Osteoblast (primary cell): ENCODE results near the gene MRE11. TPM values are rescaled to one million over a fixed set of nuclear protein-coding genes. Genes with fewer than 3 reads are reported as not detected.
A peak's percentile ranks its signal among the peaks of the same experiment; 100 is the strongest.

Experiments
- DNase-seq: peaks from one replicate; pipeline ENCODE4 v3.0.0; 2011; ENCODE audit warnings: low spot score, mixed read lengths; ENCODE audit not compliant: insufficient read length; ENCODE audit errors: missing footprints
- H2AFZ ChIP-seq: 2 replicates; pipeline ENCODE4 v1.6.0; 2011; ENCODE audit warnings: mild to moderate bottlenecking, low read length
- H3K27ac ChIP-seq: 2 replicates; pipeline ENCODE4 v1.5.1; 2011; ENCODE audit warnings: mild to moderate bottlenecking, low read depth, low read length, moderate library complexity
- H3K27me3 ChIP-seq: 2 replicates; pipeline ENCODE4 v1.6.0; 2012; ENCODE audit warnings: mild to moderate bottlenecking, control low read depth, inconsistent platforms, low read length, moderate library complexity; ENCODE audit not compliant: insufficient read depth
- H3K36me3 ChIP-seq: 2 replicates; pipeline ENCODE4 v1.5.1; 2011; ENCODE audit warnings: mild to moderate bottlenecking, low read length, control low read depth, moderate library complexity; ENCODE audit not compliant: insufficient read depth
- H3K4me1 ChIP-seq: 2 replicates; pipeline ENCODE4 v1.5.1; 2011; ENCODE audit warnings: mild to moderate bottlenecking, low read length, control low read depth, moderate library complexity; ENCODE audit not compliant: insufficient read depth
- H3K4me2 ChIP-seq: 2 replicates; pipeline ENCODE4 v1.6.0; 2011; ENCODE audit warnings: mild to moderate bottlenecking, low read length; ENCODE audit not compliant: insufficient read depth
- H3K4me3 ChIP-seq: fragments of 200-600 bp; sonication (generic); 3 replicates; pipeline ENCODE4 v1.5.1; 2012; ENCODE audit warnings: mild to moderate bottlenecking, low read length, inconsistent platforms; ENCODE audit not compliant: insufficient read depth
- H3K79me2 ChIP-seq: 2 replicates; pipeline ENCODE4 v1.6.0; 2012; ENCODE audit warnings: mild to moderate bottlenecking, low read length, control low read depth, inconsistent platforms; ENCODE audit not compliant: insufficient read depth
- H3K9me3 ChIP-seq: 2 replicates; pipeline ENCODE4 v1.5.1; 2011; ENCODE audit warnings: low read depth, low read length, control low read depth
- H4K20me1 ChIP-seq: 2 replicates; pipeline ENCODE4 v1.6.0; 2012; ENCODE audit warnings: mild to moderate bottlenecking, low read length, control low read depth; ENCODE audit not compliant: insufficient read depth
- CTCF ChIP-seq: IDR thresholded peaks from 2 replicates; pipeline ENCODE4 v1.5.1; 2011; ENCODE audit warnings: mild to moderate bottlenecking, low read depth, low read length, moderate library complexity; ENCODE audit errors: extremely low read depth
- total RNA-seq: library from RNA; depleted of rRNA; stranded (reverse); fragments of >200 nt; gene quantifications from 2 replicates; pipeline ENCODE4 v1.2.3, GENCODE V29; 2012

Gene MRE11
- total RNA-seq, 1 donor = 10.1 TPM

GRCh38 chr11:94504689-94505293 is 11.1 kb upstream of the MRE11 start:
- peak; percentile 76 for TF ChIP-seq CTCF
- H3K27me3 ChIP-seq = no peaks in the 10 kb centered on the region
- H4K20me1 ChIP-seq = no peaks in the 10 kb centered on the region
- H2AFZ ChIP-seq = no peak overlapping the region
- no peaks in the 10 kb centered on the region for H3K4me1 ChIP-seq
- no peak overlapping the region for H3K4me2 ChIP-seq
- H3K79me2 ChIP-seq = no peaks in the 10 kb centered on the region
- no peak overlapping the region for H3K27ac ChIP-seq
- H3K36me3 ChIP-seq = no peaks in the 10 kb centered on the region
- no peak overlapping the region for H3K4me3 ChIP-seq
- peak; percentile 86 for DNase-seq
- H3K9me3 ChIP-seq = no peaks in the 10 kb centered on the region

- DNase-seq = no peak
- H4K20me1 ChIP-seq = no peaks in the 10 kb centered on the region
- no peaks in the 10 kb centered on the region for H3K9me3 ChIP-seq
- H2AFZ ChIP-seq = no peak overlapping the region
- H3K4me1 ChIP-seq = no peaks in the 10 kb centered on the region
- H3K4me2 ChIP-seq = no peak overlapping the region
- H3K36me3 ChIP-seq = peaks cover 23% of the 10 kb centered on the region
- H3K4me3 ChIP-seq = no peak overlapping the region
- TF ChIP-seq CTCF = no peak
- H3K79me2 ChIP-seq = no peaks in the 10 kb centered on the region
- H3K27me3 ChIP-seq = no peaks in the 10 kb centered on the region
- no peak overlapping the region for H3K27ac ChIP-seq
These were observed 7.9 kb upstream of the MRE11 start for GRCh38 chr11:94501522-94501921.

- Histone ChIP-seq H4K20me1 (no peaks in the 10 kb centered on the region), H3K4me2 (no peak overlapping the region), H3K79me2 (peaks cover 4% of the 10 kb centered on the region), H3K4me3 (no peak overlapping the region), H3K4me1 (no peaks in the 10 kb centered on the region), H3K27me3 (no peaks in the 10 kb centered on the region), H3K36me3 (peaks cover 24% of the 10 kb centered on the region), H3K27ac (no peak overlapping the region), H2AFZ (no peak overlapping the region), H3K9me3 (no peaks in the 10 kb centered on the region)
- no peak for TF ChIP-seq CTCF
- DNase-seq = no peak
These were observed 6.5 kb upstream of the MRE11 start for GRCh38 chr11:94500181-94500580.

GRCh38 chr11:94494126-94494680 is 559 bp upstream of the MRE11 start:
- no peak for TF ChIP-seq CTCF
- Histone ChIP-seq H4K20me1 (no peaks in the 10 kb centered on the region), H3K4me3 (peak overlapping the region; percentile 96), H3K4me1 (peaks cover 7% of the 10 kb centered on the region), H3K9me3 (no peaks in the 10 kb centered on the region), H2AFZ (peak overlapping the region; percentile 97), H3K79me2 (peaks cover 35% of the 10 kb centered on the region), H3K4me2 (peak overlapping the region; percentile 97), H3K36me3 (peaks cover 23% of the 10 kb centered on the region), H3K27me3 (no peaks in the 10 kb centered on the region), H3K27ac (peak overlapping the region; percentile 85)
- DNase-seq = no peak
